Measurements from ENCODE around the gene CBX7. TPM values are rescaled to one million over a fixed set of nuclear protein-coding genes. Genes with fewer than 3 reads are reported as not detected.

Gene CBX7
- total and polyA plus RNA-seq, 2 experiments from 2014 or later, result 2.6 to 11.5 TPM

DNA sequence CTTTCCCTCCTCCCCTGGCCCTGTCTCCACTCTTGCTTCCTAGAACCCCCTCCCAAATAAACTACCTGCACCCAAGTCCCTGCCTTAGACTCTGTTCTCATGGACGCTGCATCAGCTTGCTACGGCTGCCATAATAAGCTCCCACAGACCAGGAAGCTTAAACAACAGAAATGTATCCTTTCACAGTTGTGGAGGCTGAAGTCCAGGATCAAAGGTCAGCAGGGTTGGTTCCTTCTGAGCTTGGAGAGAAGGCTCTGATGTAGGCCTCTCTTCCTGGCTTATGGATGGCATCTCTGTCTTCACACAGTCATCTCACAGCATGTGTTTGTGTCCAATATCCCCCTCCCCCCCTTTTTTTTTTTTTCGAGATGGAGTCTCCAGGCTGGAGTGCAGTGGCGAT is 23.4 kb downstream of the CBX7 start:
- no peaks in the 10 kb centered on the region for H3K79me2 ChIP-seq (replicated peaks; ENCODE audit: insufficient read depth)
- TF ChIP-seq CTCF (conservative IDR thresholded peaks at IDR 0.05; ENCODE audit: low read depth in 2 of 2), result no peak
- TF ChIP-seq, protein P1, sequence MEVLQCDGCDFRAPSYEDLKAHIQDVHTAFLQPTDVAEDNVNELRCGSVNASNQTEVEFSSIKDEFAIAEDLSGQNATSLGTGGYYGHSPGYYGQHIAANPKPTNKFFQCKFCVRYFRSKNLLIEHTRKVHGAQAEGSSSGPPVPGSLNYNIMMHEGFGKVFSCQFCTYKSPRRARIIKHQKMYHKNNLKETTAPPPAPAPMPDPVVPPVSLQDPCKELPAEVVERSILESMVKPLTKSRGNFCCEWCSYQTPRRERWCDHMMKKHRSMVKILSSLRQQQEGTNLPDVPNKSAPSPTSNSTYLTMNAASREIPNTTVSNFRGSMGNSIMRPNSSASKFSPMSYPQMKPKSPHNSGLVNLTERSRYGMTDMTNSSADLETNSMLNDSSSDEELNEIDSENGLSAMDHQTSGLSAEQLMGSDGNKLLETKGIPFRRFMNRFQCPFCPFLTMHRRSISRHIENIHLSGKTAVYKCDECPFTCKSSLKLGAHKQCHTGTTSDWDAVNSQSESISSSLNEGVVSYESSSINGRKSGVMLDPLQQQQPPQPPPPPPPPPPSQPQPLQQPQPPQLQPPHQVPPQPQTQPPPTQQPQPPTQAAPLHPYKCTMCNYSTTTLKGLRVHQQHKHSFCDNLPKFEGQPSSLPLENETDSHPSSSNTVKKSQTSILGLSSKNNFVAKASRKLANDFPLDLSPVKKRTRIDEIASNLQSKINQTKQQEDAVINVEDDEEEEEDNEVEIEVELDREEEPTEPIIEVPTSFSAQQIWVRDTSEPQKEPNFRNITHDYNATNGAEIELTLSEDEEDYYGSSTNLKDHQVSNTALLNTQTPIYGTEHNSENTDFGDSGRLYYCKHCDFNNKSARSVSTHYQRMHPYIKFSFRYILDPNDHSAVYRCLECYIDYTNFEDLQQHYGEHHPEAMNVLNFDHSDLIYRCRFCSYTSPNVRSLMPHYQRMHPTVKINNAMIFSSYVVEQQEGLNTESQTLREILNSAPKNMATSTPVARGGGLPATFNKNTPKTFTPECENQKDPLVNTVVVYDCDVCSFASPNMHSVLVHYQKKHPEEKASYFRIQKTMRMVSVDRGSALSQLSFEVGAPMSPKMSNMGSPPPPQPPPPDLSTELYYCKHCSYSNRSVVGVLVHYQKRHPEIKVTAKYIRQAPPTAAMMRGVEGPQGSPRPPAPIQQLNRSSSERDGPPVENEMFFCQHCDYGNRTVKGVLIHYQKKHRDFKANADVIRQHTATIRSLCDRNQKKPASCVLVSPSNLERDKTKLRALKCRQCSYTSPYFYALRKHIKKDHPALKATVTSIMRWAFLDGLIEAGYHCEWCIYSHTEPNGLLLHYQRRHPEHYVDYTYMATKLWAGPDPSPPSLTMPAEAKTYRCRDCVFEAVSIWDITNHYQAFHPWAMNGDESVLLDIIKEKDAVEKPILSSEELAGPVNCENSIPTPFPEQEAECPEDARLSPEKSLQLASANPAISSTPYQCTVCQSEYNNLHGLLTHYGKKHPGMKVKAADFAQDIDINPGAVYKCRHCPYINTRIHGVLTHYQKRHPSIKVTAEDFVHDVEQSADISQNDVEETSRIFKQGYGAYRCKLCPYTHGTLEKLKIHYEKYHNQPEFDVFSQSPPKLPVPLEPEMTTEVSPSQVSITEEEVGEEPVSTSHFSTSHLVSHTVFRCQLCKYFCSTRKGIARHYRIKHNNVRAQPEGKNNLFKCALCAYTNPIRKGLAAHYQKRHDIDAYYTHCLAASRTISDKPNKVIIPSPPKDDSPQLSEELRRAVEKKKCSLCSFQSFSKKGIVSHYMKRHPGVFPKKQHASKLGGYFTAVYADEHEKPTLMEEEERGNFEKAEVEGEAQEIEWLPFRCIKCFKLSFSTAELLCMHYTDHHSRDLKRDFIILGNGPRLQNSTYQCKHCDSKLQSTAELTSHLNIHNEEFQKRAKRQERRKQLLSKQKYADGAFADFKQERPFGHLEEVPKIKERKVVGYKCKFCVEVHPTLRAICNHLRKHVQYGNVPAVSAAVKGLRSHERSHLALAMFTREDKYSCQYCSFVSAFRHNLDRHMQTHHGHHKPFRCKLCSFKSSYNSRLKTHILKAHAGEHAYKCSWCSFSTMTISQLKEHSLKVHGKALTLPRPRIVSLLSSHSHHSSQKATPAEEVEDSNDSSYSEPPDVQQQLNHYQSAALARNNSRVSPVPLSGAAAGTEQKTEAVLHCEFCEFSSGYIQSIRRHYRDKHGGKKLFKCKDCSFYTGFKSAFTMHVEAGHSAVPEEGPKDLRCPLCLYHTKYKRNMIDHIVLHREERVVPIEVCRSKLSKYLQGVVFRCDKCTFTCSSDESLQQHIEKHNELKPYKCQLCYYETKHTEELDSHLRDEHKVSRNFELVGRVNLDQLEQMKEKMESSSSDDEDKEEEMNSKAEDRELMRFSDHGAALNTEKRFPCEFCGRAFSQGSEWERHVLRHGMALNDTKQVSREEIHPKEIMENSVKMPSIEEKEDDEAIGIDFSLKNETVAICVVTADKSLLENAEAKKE (CRISPR knock-in tag; IDR thresholded peaks at IDR 0.05), result no peak
- TF ChIP-seq, protein P2, sequence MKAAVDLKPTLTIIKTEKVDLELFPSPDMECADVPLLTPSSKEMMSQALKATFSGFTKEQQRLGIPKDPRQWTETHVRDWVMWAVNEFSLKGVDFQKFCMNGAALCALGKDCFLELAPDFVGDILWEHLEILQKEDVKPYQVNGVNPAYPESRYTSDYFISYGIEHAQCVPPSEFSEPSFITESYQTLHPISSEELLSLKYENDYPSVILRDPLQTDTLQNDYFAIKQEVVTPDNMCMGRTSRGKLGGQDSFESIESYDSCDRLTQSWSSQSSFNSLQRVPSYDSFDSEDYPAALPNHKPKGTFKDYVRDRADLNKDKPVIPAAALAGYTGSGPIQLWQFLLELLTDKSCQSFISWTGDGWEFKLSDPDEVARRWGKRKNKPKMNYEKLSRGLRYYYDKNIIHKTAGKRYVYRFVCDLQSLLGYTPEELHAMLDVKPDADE (IDR thresholded peaks at IDR 0.05), result no peak
- TF ChIP-seq ZNF331 (CRISPR knock-in tag; IDR thresholded peaks at IDR 0.05; ENCODE audit: low read depth), result no peak
- TF ChIP-seq REST (IDR thresholded peaks at IDR 0.05; ENCODE audit: unreplicated experiment), result no peak
- TF ChIP-seq NANOG (IDR thresholded peaks at IDR 0.05; ENCODE audit: borderline replicate concordance), result no peak
- TF ChIP-seq EZH2 (IDR thresholded peaks at IDR 0.05; ENCODE audit: low read depth, unreplicated experiment), result no peak
- TF ChIP-seq ZNF114 (CRISPR knock-in tag; IDR thresholded peaks at IDR 0.05), result no peak
- TF ChIP-seq JUNB (IDR thresholded peaks at IDR 0.05; ENCODE audit: unreplicated experiment), result no peak
- no peak for TF ChIP-seq CREB1 (CRISPR knock-in tag; IDR thresholded peaks at IDR 0.05; ENCODE audit: low read depth)
- TF ChIP-seq EZH2phosphoT487 (IDR thresholded peaks at IDR 0.05; ENCODE audit: unreplicated experiment), result no peak
- no peak for TF ChIP-seq STAT1 (IDR thresholded peaks at IDR 0.05; ENCODE audit: unreplicated experiment)
- no peak for TF ChIP-seq POLR2AphosphoS5 (IDR thresholded peaks at IDR 0.05; ENCODE audit: low read depth)
- no peaks in the 10 kb centered on the region for H3K9me2 ChIP-seq (ENCODE audit: insufficient read depth)
- H3K27me3 ChIP-seq (ENCODE audit: insufficient read depth), result no peaks in the 10 kb centered on the region; the same call in 1 of the 2 replicates
- H3K27ac ChIP-seq (ENCODE audit: low read depth), result no peak overlapping the region
- H3K4me1 Mint-ChIP-seq, result peaks cover 27% of the 10 kb centered on the region
- no peaks in the 10 kb centered on the region for H3K36me3 Mint-ChIP-seq (ENCODE audit: low read depth)
- ATAC-seq, result no peak
- no peak overlapping the region for H2AFZ ChIP-seq
- H3K9me3 Mint-ChIP-seq, result peaks cover 5% of the 10 kb centered on the region; the same call in 1 of the 3 replicates
- H3K4me2 ChIP-seq, result no peak overlapping the region
- no peaks in the 10 kb centered on the region for H3K36me3 ChIP-seq (ENCODE audit: insufficient read depth)
- no peaks in the 10 kb centered on the region for H3F3A ChIP-seq (replicated peaks; ENCODE audit: low read depth)
- no peaks in the 10 kb centered on the region for H4K20me1 ChIP-seq (replicated peaks; ENCODE audit: insufficient read depth)
- H3K4me1 ChIP-seq (ENCODE audit: insufficient read depth), result peaks cover 17% of the 10 kb centered on the region
- H3K27ac Mint-ChIP-seq, result no peak overlapping the region
- H3K27me3 Mint-ChIP-seq (ENCODE audit: insufficient read depth, low read depth, poor library complexity), result peaks cover 18% of the 10 kb centered on the region
- H3K4me3 Mint-ChIP-seq, result no peak overlapping the region
- no peak for DNase-seq (ENCODE audit: low spot score)
- H3K4me3 ChIP-seq, result no peak overlapping the region

Data from GM23338 (cell line).